ENCODE results near the gene ATP2B2.

GRCh38 chr3:10356461-10356981 is 148.9 kb downstream of the ATP2B2 start:
- TF ChIP-seq PHF8 (IDR thresholded peaks at IDR 0.05; ENCODE audit: borderline replicate concordance, low read length) (no peak), E4F1 (CRISPR knock-in tag; IDR thresholded peaks at IDR 0.05; ENCODE audit: borderline replicate concordance) (no peak), HNRNPUL1 (IDR thresholded peaks at IDR 0.05; ENCODE audit: low read length) (no peak), CTCF (IDR thresholded peaks at IDR 0.05 in 2 of 3, conservative IDR thresholded peaks at IDR 0.05 in 1 of 3; ENCODE audit: insufficient read depth in 2 of 3, low read depth in 1 of 3, low read length in 3 of 3) (no peak), ATF1 (CRISPR knock-in tag; IDR thresholded peaks at IDR 0.05) (no peak), ATF1 (tag; IDR thresholded peaks at IDR 0.05) (no peak), SP1 (CRISPR knock-in tag; IDR thresholded peaks at IDR 0.05) (no peak), SAFB2 (IDR thresholded peaks at IDR 0.05; ENCODE audit: borderline replicate concordance, low read depth, low read length, severe bottlenecking) (no peak), HDGF (IDR thresholded peaks at IDR 0.05) (no peak), JUND (IDR thresholded peaks at IDR 0.05; ENCODE audit: borderline replicate concordance, low read depth, low read length) (no peak), JUND (tag; IDR thresholded peaks at IDR 0.05; ENCODE audit: borderline replicate concordance, low read depth, low read length) (no peak), POLR2AphosphoS5 (IDR thresholded peaks at IDR 0.05; ENCODE audit: control insufficient read depth, insufficient read depth, low read depth, low read length) (no peak), KAT7 (CRISPR knock-in tag; IDR thresholded peaks at IDR 0.05; ENCODE audit: borderline replicate concordance) (no peak)
